ENCODE measurements around the gene TSPAN4.

Gene TSPAN4

GRCh38 chr11:804599-804964 lies 38.1 kb upstream of the TSPAN4 start:
- no peak for DNase-seq (ENCODE audit: low spot score)

GRCh38 chr11:808427-809286 lies 34.0 kb upstream of the TSPAN4 start:
- DNase-seq (ENCODE audit: low spot score): no peak

GRCh38 chr11:809287-810039 lies 33.2 kb upstream of the TSPAN4 start, which contains the start of gene RPLP2:
Gene RPLP2, plus strand, starts transcription at chr11:809967. Its CDS starts 268 bp downstream, at chr11:810235.
- peak; percentile 96 for DNase-seq (ENCODE audit: low spot score)

- no peak for DNase-seq (ENCODE audit: low spot score)
Measured at GRCh38 chr11:810040-810567, 32.5 kb upstream of the TSPAN4 start.

GRCh38 chr11:811446-812245 lies 31.0 kb upstream of the TSPAN4 start:
- DNase-seq (ENCODE audit: low spot score): peak; percentile 35

GRCh38 chr11:812390-812789 lies 30.3 kb upstream of the TSPAN4 start:
- DNase-seq (ENCODE audit: low spot score): no peak

- no peak for DNase-seq (ENCODE audit: low spot score)
Measured at GRCh38 chr11:813072-813455, 29.6 kb upstream of the TSPAN4 start.

GRCh38 chr11:813456-814096 lies 29.1 kb upstream of the TSPAN4 start:
- DNase-seq (ENCODE audit: low spot score): no peak

- DNase-seq (ENCODE audit: low spot score): no peak
Measured at GRCh38 chr11:815675-816432, 26.8 kb upstream of the TSPAN4 start.

- DNase-seq (ENCODE audit: low spot score): no peak
Measured at GRCh38 chr11:816433-816779, 26.2 kb upstream of the TSPAN4 start.

- DNase-seq (ENCODE audit: low spot score): peak; percentile 90
Measured at GRCh38 chr11:818396-819128, 24.1 kb upstream of the TSPAN4 start, which contains the start of gene PNPLA2. Gene PNPLA2, plus strand, starts transcription at chr11:818914. Its CDS starts 805 bp downstream, at chr11:819719.

- DNase-seq (ENCODE audit: low spot score): peak; percentile 89
Measured at GRCh38 chr11:819129-819931, 23.3 kb upstream of the TSPAN4 start.

GRCh38 chr11:819943-820649 lies 22.6 kb upstream of the TSPAN4 start:
- peak; percentile 90 for DNase-seq (ENCODE audit: low spot score)

- DNase-seq (ENCODE audit: low spot score): peak; percentile 92
Measured at GRCh38 chr11:820655-821511, 21.8 kb upstream of the TSPAN4 start.

GRCh38 chr11:821512-822371 lies 20.9 kb upstream of the TSPAN4 start:
- no peak for DNase-seq (ENCODE audit: low spot score)

GRCh38 chr11:823441-824291 lies 19.0 kb upstream of the TSPAN4 start:
- DNase-seq (ENCODE audit: low spot score): no peak

All from kidney tubule cell (primary cell).